A549 (cell line): ENCODE results near the gene SEC16A. TPM values are rescaled to one million over a fixed set of nuclear protein-coding genes. Genes with fewer than 3 reads are reported as not detected.

Source experiments
- ATAC-seq, 2 experiments: fragments of 200-7000 bp in 1 of 2; fragments of >200 bp in 1 of 2; cut with Nextera tagmentation in 1 of 2; cut with Tn5 transposase in 1 of 2; 3 replicates each; pipeline versions ENCODE4 v1.8.0 to v1.9.1; 2018 to 2020; ENCODE audit warnings: mild to moderate bottlenecking in 1 of 2, moderate library complexity in 1 of 2
- CTCF ChIA-PET: fragments of 300-600 bp; sonication (Branson Sonifier 250); formaldehyde crosslinking; extraction: SDS; loops from one replicate; lab custom pipeline; 2021; ENCODE audit warnings: antibody characterized with exemption, inconsistent platforms; lab: Yijun Ruan, JAX
- POLR2A ChIA-PET: fragments of 350-600 bp; formaldehyde crosslinking; extraction: SDS; loops from one replicate; lab custom pipeline; 2021; ENCODE audit warnings: antibody characterized with exemption, inconsistent platforms; lab: Yijun Ruan, JAX
- DNase-seq, 2 experiments: peaks; one replicate each; pipeline versions ENCODE4 v3.0.0 to v3.0.0-alpha.2; 2011 to 2016; ENCODE audit warnings: low read depth in 1 of 2, low spot score in 1 of 2
- FAIRE-seq: peaks from 2 replicates; lab custom pipeline; 2011; peaks lifted over from hg19 to GRCh38; lab: Jason Lieb, UNC
- H3K27ac ChIP-seq, 2 experiments: fragments of >200 bp; sonication (Bioruptor Twin); formaldehyde crosslinking; 3 replicates each; pipeline ENCODE4 v1.5.1; 2016 to 2017
- H3K4me1 ChIP-seq: fragments of >200 bp; sonication (Bioruptor Twin); formaldehyde crosslinking; 3 replicates; pipeline ENCODE4 v1.6.1; 2016
- H3K4me2 ChIP-seq: fragments of >200 bp; sonication (Bioruptor Twin); formaldehyde crosslinking; 3 replicates; pipeline ENCODE4 v1.6.1; 2016
- H3K4me3 ChIP-seq: fragments of >200 bp; sonication (Bioruptor Twin); formaldehyde crosslinking; 3 replicates; pipeline ENCODE4 v1.5.1; 2016
- H3K9me3 ChIP-seq: fragments of >200 bp; sonication (Bioruptor Twin); formaldehyde crosslinking; 3 replicates; pipeline ENCODE4 v1.6.1; 2016
- BCL3 ChIP-seq: fragments of >200 bp; sonication (Bioruptor Twin); formaldehyde crosslinking; IDR thresholded peaks from 3 replicates; pipeline ENCODE4 v1.6.1; 2016
- CBX2 ChIP-seq: fragments of 200-600 bp; sonication (generic); IDR thresholded peaks from 2 replicates; pipeline ENCODE4 v1.6.1; 2016; ENCODE audit warnings: low read depth, mild to moderate bottlenecking, borderline replicate concordance
- ELK1 ChIP-seq: fragments of 150-350 bp; IDR thresholded peaks from 2 replicates; pipeline ENCODE4 v1.6.1; 2014; ENCODE audit warnings: low read depth, mild to moderate bottlenecking, low read length
- ESRRA ChIP-seq: fragments of 150-350 bp; IDR thresholded peaks from 2 replicates; pipeline ENCODE4 v1.6.1; 2014; ENCODE audit warnings: mild to moderate bottlenecking, low read length, borderline replicate concordance
- GATA3 ChIP-seq: IDR thresholded peaks from 2 replicates; pipeline ENCODE4 v1.6.1; 2012; ENCODE audit warnings: borderline replicate concordance
- HDAC2 ChIP-seq: fragments of 200-600 bp; sonication (generic); IDR thresholded peaks from 2 replicates; pipeline ENCODE4 v1.6.1; 2016
- HES2 ChIP-seq: fragments of >200 bp; sonication (Bioruptor Twin); formaldehyde crosslinking; IDR thresholded peaks from 2 replicates; pipeline ENCODE4 v1.6.1; 2016
- HEYL ChIP-seq: fragments of 250-450 bp; sonication (Bioruptor Pico); IDR thresholded peaks from 2 replicates; pipeline ENCODE4 v1.8.0; 2021; ENCODE audit warnings: mild to moderate bottlenecking, moderate library complexity
- HOXB13 ChIP-seq: fragments of 250-450 bp; sonication (Bioruptor Pico); IDR thresholded peaks from 2 replicates; pipeline ENCODE4 v1.5.0; 2020; ENCODE audit warnings: low read depth, mild to moderate bottlenecking, moderate library complexity
- HOXB5 ChIP-seq: fragments of 250-450 bp; sonication (Bioruptor Pico); IDR thresholded peaks from 2 replicates; pipeline ENCODE4 v1.5.0; 2020; ENCODE audit warnings: mild to moderate bottlenecking, moderate library complexity
- JUN ChIP-seq, 2 experiments: fragments of >200 bp; sonication (Bioruptor Twin); formaldehyde crosslinking; IDR thresholded peaks; 2 replicates in 1 of 2; 3 replicates in 1 of 2; pipeline ENCODE4 v1.6.1; 2016 to 2017
- KDM1A ChIP-seq: fragments of 200-600 bp; sonication (generic); IDR thresholded peaks from 2 replicates; pipeline ENCODE4 v1.6.1; 2016; ENCODE audit warnings: low read depth, mild to moderate bottlenecking
- KDM5A ChIP-seq: fragments of 200-600 bp; sonication (generic); IDR thresholded peaks from 2 replicates; pipeline ENCODE4 v1.6.1; 2016; ENCODE audit warnings: antibody characterized with exemption, mild to moderate bottlenecking
- MAX ChIP-seq: IDR thresholded peaks from 2 replicates; pipeline ENCODE4 v1.6.1; 2012
- MYC ChIP-seq: IDR thresholded peaks from 2 replicates; pipeline ENCODE4 v1.6.1; 2012; ENCODE audit warnings: mild to moderate bottlenecking, inconsistent platforms, low read length, improper control_type of control experiment, borderline replicate concordance
- NFE2L2 ChIP-seq: fragments of 150-350 bp; conservative IDR thresholded peaks from 2 replicates; pipeline ENCODE4 v1.6.1; 2014; ENCODE audit warnings: low read length
- NPAS2 ChIP-seq: fragments of 250-450 bp; sonication (Bioruptor Pico); IDR thresholded peaks from 2 replicates; pipeline ENCODE4 v1.8.0; 2022; ENCODE audit warnings: mild to moderate bottlenecking, moderate library complexity, borderline replicate concordance
- NR3C1 ChIP-seq: fragments of >200 bp; sonication (Bioruptor Twin); formaldehyde crosslinking; IDR thresholded peaks from 3 replicates; pipeline ENCODE4 v1.6.1; 2017
- POLR2A ChIP-seq: IDR thresholded peaks from 2 replicates; pipeline ENCODE4 v1.6.1; 2012; ENCODE audit warnings: mild to moderate bottlenecking, low read length
- RAD21 ChIP-seq, 2 experiments: fragments of >200 bp in 1 of 2; sonication (Bioruptor Twin) in 1 of 2; formaldehyde crosslinking in 1 of 2; IDR thresholded peaks in 1 of 2; conservative IDR thresholded peaks in 1 of 2; 2 replicates in 1 of 2; 3 replicates in 1 of 2; pipeline ENCODE4 v1.6.1; 2012 to 2018; ENCODE audit warnings: inconsistent platforms in 1 of 2
- RARB ChIP-seq: fragments of 250-450 bp; sonication (Bioruptor Pico); IDR thresholded peaks from 2 replicates; pipeline ENCODE4 v1.8.0; 2021; ENCODE audit warnings: mild to moderate bottlenecking, moderate library complexity
- REST ChIP-seq: fragments of 200-600 bp; sonication (generic); IDR thresholded peaks from 2 replicates; pipeline ENCODE4 v1.6.1; 2016; ENCODE audit warnings: antibody characterized with exemption, mild to moderate bottlenecking, moderate library complexity
- RFX5 ChIP-seq: fragments of 450-650 bp; IDR thresholded peaks from 2 replicates; pipeline ENCODE4 v1.7.1; 2014; ENCODE audit warnings: antibody characterized with exemption, mild to moderate bottlenecking, moderate library complexity
- RNF2 ChIP-seq: fragments of 200-600 bp; sonication (generic); IDR thresholded peaks from 2 replicates; pipeline ENCODE4 v1.6.1; 2016; ENCODE audit warnings: low read depth, mild to moderate bottlenecking, antibody characterized with exemption, moderate library complexity, borderline replicate concordance
- SREBF2 ChIP-seq: fragments of 450-650 bp; IDR thresholded peaks from 2 replicates; pipeline ENCODE4 v1.6.1; 2014; ENCODE audit warnings: mild to moderate bottlenecking, moderate library complexity
- TFCP2L1 ChIP-seq: fragments of 250-450 bp; sonication (Bioruptor Pico); IDR thresholded peaks from 2 replicates; pipeline ENCODE4 v1.5.0; 2021; ENCODE audit warnings: mild to moderate bottlenecking
- TP53 ChIP-seq: fragments of 250-450 bp; sonication (Bioruptor Pico); IDR thresholded peaks from 2 replicates; pipeline ENCODE4 v1.5.0; 2021; ENCODE audit warnings: mild to moderate bottlenecking, moderate library complexity
- ZNF302 ChIP-seq: fragments of 250-450 bp; sonication (Bioruptor Pico); IDR thresholded peaks from 2 replicates; pipeline ENCODE4 v1.9.0; 2021; ENCODE audit warnings: inconsistent platforms, mild to moderate bottlenecking, moderate library complexity
- WGBS: methylation state at CpG from one replicate; pipeline ENCODE4 v1.1.6; 2017; ENCODE audit errors: missing lambda C conversion rate; 5-methylcytosine and 5-hydroxymethylcytosine counted together
- polyA plus RNA-seq, 4 experiments: library from polyadenylated mRNA; depleted of rRNA in 3 of 4; stranded (reverse); fragments of >200 nt; fragmentation: RNase III in 1 of 4; extraction: RNeasy Plus Mini Kit Qiagen cat#74134 plus additional on column Dnase treatment in 1 of 4; gene quantifications; 2 replicates in 3 of 4; 3 replicates in 1 of 4; pipeline ENCODE4 v1.2.3, GENCODE V29; 2011 to 2017

The SEC16A gene
- polyA plus RNA-seq, 2 of the 4 experiments (the other 2 are of a cell fraction): 24.2 to 38.0 TPM

- Histone ChIP-seq H3K4me1 (no peaks in the 10 kb centered on the region), H3K4me2 (no peak overlapping the region), H3K4me3 (no peak overlapping the region), H3K9me3 (no peaks in the 10 kb centered on the region), H3K27ac (no peak overlapping the region)
- FAIRE-seq (no peak), ATAC-seq (no peak), DNase-seq (no peak)
- CTCF ChIA-PET: interaction anchor here (1.1 kb wide), 1 partner anchor 22 kb away, joined by 3 read pairs; no protein-coding TSS in a partner anchor
- POLR2A ChIA-PET: no interaction called here
- 96% methylated on average over 32 of the region's 46 CpGs for WGBS
- TF ChIP-seq RARB (CRISPR knock-in tag): no peak
- TF ChIP-seq HEYL (CRISPR knock-in tag): no peak
- no peak for TF ChIP-seq HOXB5 (CRISPR knock-in tag)
- TF ChIP-seq KDM1A: no peak
- no peak for TF ChIP-seq TP53 (CRISPR knock-in tag)
Measured at GRCh38 chr9:136511670-136512592, 29.1 kb upstream of the SEC16A start.

- ATAC-seq (no peak), FAIRE-seq (no peak), DNase-seq (no peak)
- no peak overlapping the region for H3K4me2 ChIP-seq
- 96% methylated on average over 27 of the region's 28 CpGs for WGBS
- H3K9me3 ChIP-seq: no peaks in the 10 kb centered on the region
- H3K27ac ChIP-seq: no peak overlapping the region
- POLR2A ChIA-PET: no interaction called here
- no peak overlapping the region for H3K4me3 ChIP-seq
- CTCF ChIA-PET: interaction anchor here (1.1 kb wide), 1 partner anchor 21 kb away, joined by 3 read pairs; no protein-coding TSS in a partner anchor
- TF ChIP-seq SREBF2: no peak
- TF ChIP-seq MAX: no peak
- no peak for TF ChIP-seq JUN (IDR thresholded peaks at IDR 0.05)
- no peak for TF ChIP-seq ZNF302 (CRISPR knock-in tag)
- TF ChIP-seq RAD21 (conservative IDR thresholded peaks at IDR 0.05 in 1 of 2, IDR thresholded peaks at IDR 0.05 in 1 of 2): no peak
- TF ChIP-seq MYC: no peak
- no peak for TF ChIP-seq ELK1
- TF ChIP-seq HOXB13 (CRISPR knock-in tag): no peak
- TF ChIP-seq CBX2: no peak
- TF ChIP-seq POLR2A: no peak
- no peak for TF ChIP-seq NR3C1
- no peaks in the 10 kb centered on the region for H3K4me1 ChIP-seq
Measured at GRCh38 chr9:136511144-136511669, 28.4 kb upstream of the SEC16A start.

GRCh38 chr9:136510561-136510960 is 27.7 kb upstream of the SEC16A start:
- Histone ChIP-seq H3K4me2 (no peak overlapping the region), H3K4me3 (no peak overlapping the region), H3K27ac (no peak overlapping the region), H3K9me3 (no peaks in the 10 kb centered on the region), H3K4me1 (no peaks in the 10 kb centered on the region)
- WGBS: 87% methylated on average over 9 of the region's 26 CpGs
- ChIA-PET POLR2A (no interaction called here), CTCF (interaction anchor here (2.2 kb wide), 1 partner anchor 116 kb away, joined by 6 read pairs; no protein-coding TSS in a partner anchor)
- ATAC-seq: no peak
- FAIRE-seq: no peak
- DNase-seq: no peak
- TF ChIP-seq NPAS2 (CRISPR knock-in tag) (no peak), HDAC2 (no peak), RFX5 (no peak), TP53 (CRISPR knock-in tag) (no peak), RAD21 (conservative IDR thresholded peaks at IDR 0.05 in 1 of 2, IDR thresholded peaks at IDR 0.05 in 1 of 2) (no peak), HES2 (no peak), RARB (CRISPR knock-in tag) (no peak), NFE2L2 (no peak), KDM5A (no peak), NR3C1 (no peak), BCL3 (no peak), REST (no peak), TFCP2L1 (CRISPR knock-in tag) (no peak), ESRRA (no peak), GATA3 (no peak), RNF2 (no peak)
